Ureter (tissue), 1 donor: ENCODE data around the gene NCK2. TPM values are rescaled to one million over a fixed set of nuclear protein-coding genes. Genes with fewer than 3 reads are reported as not detected.
"Not testable (repeated sequence)": the region's sequence is repeated elsewhere in the genome, so short reads cannot be mapped to it uniquely, and the experiment has no call there.

Experiments
- DNase-seq: peaks from one replicate; pipeline ENCODE4 v3.0.0-alpha.2; 2020; ENCODE audit warnings: low spot score
- total RNA-seq: library from RNA; stranded (reverse); gene quantifications from one replicate; pipeline ENCODE4 v1.2.4, GENCODE V29; 2023
- donor health status: DM: yes; HTN: yes; CAD: no.

The NCK2 gene
- total RNA-seq, 1 donor from 2014 or later: 40.9 TPM

- DNase-seq: no peak
Observed at GRCh38 chr2:105754994-105755393, 10.3 kb downstream of the NCK2 start.

GRCh38 chr2:105755895-105756294 is 11.2 kb downstream of the NCK2 start:
- DNase-seq: no peak

DNA sequence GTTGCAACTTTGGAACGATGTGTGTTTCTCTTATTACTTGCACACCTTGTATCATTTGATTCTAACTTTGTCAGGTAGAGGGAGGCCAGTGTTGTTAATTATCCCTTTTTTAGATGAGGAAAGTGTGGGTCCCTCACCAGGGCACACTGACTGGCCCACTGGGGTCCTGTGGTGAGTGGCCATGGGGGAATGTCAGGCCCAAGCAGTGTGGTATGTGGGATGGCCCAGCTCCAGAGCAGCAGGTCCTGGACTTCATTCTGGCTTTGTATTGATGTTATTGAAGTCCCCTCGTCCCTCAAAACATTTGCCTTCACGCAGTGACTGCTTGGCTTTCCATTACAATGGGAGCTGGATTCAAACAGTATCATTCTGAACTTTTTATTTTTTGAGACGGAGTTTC is 11.7 kb downstream of the NCK2 start:
- no peak for DNase-seq

- DNase-seq: not testable (repeated sequence)
Observed at GRCh38 chr2:105756865-105757264, 12.2 kb downstream of the NCK2 start.

DNA sequence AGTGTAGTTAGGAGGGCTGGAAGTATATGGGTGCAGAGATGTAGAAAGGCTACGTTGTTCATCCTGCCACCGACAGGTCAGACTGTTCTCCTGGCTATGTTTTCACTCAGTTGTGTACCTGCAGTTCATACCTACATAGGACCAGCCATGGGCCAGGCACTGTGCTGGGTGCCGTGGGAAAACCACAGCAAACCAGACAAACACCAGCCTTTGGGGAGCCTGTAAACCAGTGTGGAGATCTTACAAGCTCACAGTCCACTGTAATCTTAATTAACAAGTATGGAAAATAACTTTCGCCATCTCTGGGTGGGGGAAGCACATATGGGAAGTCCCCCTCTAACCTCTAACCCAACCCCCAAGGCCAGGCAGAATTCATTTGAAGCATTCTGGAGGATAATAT is 12.7 kb downstream of the NCK2 start:
- DNase-seq: no peak

DNA sequence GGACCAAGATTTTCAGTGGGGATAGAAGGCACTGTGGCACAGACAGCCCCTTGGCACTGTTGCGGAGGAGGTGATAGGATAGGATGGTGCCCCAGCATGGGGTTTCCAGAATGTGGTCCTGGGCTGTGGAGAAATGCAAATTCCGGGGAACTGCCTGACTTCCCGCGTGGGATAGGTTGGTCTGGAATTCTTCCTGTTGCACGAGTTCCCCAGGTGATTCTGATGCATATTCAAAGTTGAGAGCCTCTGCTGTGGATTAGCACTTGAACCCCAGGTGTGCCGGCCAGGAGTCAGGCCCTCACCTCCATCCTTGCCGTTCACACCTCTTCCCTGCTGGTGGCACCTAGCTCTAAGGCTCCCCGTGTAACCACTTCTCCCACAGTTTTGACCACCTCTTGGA is 15.5 kb downstream of the NCK2 start:
- no peak for DNase-seq

DNA sequence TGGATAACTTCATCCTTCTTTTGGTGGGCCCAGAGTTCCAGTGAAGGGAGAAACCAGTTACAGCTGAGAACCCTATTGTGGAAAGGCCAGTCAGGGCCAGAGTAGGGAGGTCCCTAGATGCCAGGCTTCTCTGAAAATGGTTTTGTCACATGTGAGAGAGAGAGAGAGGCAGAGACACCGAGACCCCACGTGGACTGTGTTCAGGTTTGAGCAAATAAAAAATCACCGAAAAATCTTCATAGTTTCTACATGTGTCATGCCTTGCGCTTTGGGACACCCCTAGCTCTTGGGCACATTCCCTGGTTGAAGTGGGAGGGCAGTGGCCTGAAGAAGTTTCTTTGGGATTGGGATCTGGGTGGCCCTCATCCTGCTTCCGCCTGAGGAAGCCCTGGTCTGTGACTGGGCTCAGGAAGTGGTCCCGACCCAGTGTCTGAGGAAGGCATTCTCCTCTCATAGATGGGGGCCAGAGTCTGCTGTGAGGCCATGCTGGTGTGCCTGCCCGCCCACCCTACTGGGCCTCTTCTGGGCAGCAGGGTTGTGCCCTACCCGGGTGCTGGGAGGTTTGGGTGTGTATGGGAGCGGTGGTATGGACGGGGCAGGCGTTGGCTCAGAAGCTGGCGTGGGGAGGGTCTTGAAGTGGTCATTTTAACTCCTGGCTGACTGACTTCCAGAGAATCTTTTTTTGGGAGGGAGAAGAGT is 16.1 kb downstream of the NCK2 start:
- DNase-seq: no peak

GRCh38 chr2:105761931-105762515 is 17.3 kb downstream of the NCK2 start:
- DNase-seq: no peak

GRCh38 chr2:105763076-105763475 is 18.4 kb downstream of the NCK2 start:
- no peak for DNase-seq

GRCh38 chr2:105764059-105764458 is 19.3 kb downstream of the NCK2 start:
- no peak for DNase-seq

GRCh38 chr2:105765415-105766299 is 20.9 kb downstream of the NCK2 start:
- no peak for DNase-seq

DNA sequence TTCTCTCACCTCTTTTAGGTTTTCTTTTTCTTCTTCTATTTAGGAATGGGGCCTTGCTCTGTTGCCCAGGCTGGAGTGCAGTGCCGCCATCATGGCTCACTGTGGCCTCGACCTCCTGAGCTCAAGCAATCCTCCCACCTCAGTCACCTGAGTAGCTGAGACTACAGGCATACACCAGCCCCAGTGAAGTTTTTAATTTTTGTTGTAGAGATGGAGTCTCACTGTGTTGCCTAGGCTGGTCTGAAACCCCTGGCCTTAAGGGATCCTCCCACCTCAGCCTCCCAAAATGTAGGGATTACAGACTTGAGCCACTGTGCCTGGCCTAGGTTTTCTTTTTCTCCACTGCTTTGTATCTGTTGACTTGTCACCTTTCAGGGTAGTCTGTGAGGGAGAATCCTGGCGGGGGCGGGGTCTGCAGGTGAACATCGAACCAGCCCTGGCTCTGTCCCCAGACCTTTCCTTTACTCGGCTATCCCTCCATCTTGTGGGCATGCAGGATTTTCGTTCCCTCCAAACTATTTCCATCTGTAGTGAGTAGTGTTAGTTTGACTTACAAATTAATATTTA is 21.7 kb downstream of the NCK2 start:
- DNase-seq: no peak

GRCh38 chr2:105768176-105768575 is 23.5 kb downstream of the NCK2 start:
- no peak for DNase-seq

GRCh38 chr2:105768961-105769452 is 24.3 kb downstream of the NCK2 start:
- no peak for DNase-seq

DNA sequence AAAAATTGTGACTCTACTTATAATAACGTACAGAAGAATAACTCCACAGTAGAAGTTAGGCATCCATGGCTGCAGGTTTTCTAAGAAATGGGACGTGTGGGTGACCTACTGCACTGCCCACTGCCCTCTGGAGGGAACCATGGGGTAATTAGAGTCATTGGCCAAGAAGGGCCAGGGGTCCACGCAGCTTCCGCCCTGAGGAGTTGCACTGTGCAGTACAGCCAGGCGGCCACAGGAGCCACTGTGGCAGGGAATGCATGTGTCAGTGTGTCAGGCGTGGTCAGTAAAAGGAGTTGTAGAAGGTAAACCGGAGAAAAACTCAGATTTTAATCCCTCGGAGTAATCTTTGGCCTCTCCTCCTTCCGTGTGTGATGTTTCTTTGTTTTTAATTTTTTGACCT is 24.8 kb downstream of the NCK2 start:
- DNase-seq: no peak

- DNase-seq: no peak
Observed at GRCh38 chr2:105770149-105770548, 25.4 kb downstream of the NCK2 start.

DNA sequence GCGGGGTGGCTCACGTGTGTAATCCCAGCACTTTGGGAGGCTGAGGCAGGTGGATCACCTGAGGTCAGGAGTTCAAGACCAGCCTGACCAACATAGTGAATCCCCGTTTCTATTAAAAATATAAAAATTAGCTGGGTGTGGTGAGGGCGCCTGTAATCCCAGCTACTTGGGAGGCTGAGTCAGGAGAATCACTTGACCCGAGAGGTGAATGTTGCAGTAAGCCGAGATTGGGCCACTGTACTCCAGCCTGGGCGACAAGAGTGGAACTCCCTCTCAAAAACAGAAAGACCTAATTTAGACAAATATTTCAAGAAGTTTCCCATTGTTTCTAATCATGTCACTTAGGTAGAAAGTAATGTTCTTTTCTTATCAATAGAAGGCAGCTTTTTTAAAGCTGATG is 26.6 kb downstream of the NCK2 start:
- not testable (repeated sequence) for DNase-seq

DNA sequence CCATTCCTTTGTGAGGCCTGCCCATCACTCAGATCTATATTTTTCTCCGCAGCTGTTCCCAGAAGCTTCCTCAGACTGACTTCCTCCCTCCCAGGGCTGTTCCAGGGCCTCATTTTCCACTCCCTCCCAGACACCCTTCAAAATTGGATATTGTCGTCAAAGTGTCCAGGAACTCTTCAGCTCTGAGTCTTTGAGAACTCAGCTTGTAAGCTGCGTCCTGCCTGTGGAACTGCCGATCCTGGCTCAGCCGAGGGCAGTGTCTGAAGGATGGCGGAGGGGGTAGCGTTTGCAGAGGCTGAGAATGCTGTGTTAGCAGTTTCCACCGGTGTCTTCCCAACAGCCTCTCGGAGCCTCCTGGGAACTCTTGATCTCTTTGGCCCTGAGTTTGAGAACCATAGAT is 27.1 kb downstream of the NCK2 start:
- DNase-seq: no peak

- DNase-seq: no peak
Observed at GRCh38 chr2:105772362-105772761, 27.6 kb downstream of the NCK2 start.

GRCh38 chr2:105773568-105773967 is 28.9 kb downstream of the NCK2 start:
- DNase-seq: no peak

DNA sequence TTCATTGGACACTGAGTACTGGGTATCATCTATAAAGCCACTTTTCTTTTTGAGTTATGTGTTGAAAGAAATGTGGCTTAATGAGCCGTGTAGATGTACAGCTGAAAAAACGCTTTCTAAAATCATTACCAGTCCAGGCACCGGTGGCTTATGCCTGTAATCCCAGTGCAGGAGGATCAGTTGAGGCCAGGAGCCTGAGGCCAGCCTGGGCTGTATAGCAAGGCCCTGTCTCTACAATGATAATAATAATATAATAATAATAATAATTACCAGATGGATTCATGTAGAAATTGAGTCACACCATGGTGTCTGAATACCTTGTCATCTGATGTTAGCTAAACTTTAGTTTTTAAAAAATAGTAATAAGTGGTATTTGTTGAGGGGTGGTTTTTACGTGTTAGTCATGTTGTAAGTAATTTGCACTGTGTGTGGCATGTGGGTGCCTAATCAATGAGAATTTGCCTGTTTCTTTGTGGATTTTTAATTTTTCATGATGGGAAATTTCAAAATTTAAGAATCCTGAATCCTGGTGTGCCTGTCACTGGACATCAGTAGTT is 30.1 kb downstream of the NCK2 start:
- DNase-seq: no peak
